SK-N-MC (cell line): Measurements from ENCODE around the gene HERC6.

Experiments used
- EZH2 ChIP-seq: fragments of 200-600 bp; sonication (generic); IDR thresholded peaks from one replicate; pipeline ENCODE4 v1.6.1; 2017; ENCODE audit warnings: antibody characterized with exemption
- POLR2AphosphoS5 ChIP-seq: IDR thresholded peaks from 2 replicates; pipeline ENCODE4 v1.6.1; 2012; ENCODE audit warnings: mild to moderate bottlenecking, low read depth, low read length, borderline replicate concordance

GRCh38 chr4:88391703-88392102 lies 13.1 kb downstream of the HERC6 start:
- TF ChIP-seq POLR2AphosphoS5 = no peak
- no peak for TF ChIP-seq EZH2
